Measurements from ENCODE around the gene MGAT4B. TPM values are rescaled to one million over a fixed set of nuclear protein-coding genes. Genes with fewer than 3 reads are reported as not detected.

MGAT4B gene
- total RNA-seq, 1 experiment from 2014 or later, result 337 TPM

GRCh38 chr5:179822059-179822432, 15.4 kb upstream of the MGAT4B start:
- Histone ChIP-seq H3K27ac (peak overlapping the region; percentile 100), H3K79me2 (ENCODE audit: low read depth) (peaks cover 71% of the 10 kb centered on the region)
- DNase-seq, result no peak

GRCh38 chr5:179821298-179822058, 14.8 kb upstream of the MGAT4B start:
- BruUV-seq (replicated peaks), result TSS peak; percentile 38
- POLR2A ChIA-PET (ENCODE audit: unreplicated experiment), result interaction anchor here (0.5 to 0.7 kb wide), 13 partner anchors 10 to 242 kb away, joined by 3 to 23 read pairs (median 4); partner anchors contain the start of gene HNRNPH1
- no peak for TF ChIP-seq EZH2 (IDR thresholded peaks at IDR 0.05; ENCODE audit: low read depth)
- no peak for TF ChIP-seq CTCF (conservative IDR thresholded peaks at IDR 0.05)
- CTCF ChIA-PET, result interaction anchor here (0.6 kb wide), 1 partner anchor 117 kb away, joined by 4 read pairs; no protein-coding TSS in a partner anchor
- Histone ChIP-seq H3K9me2 (ENCODE audit: insufficient read depth) (no peaks in the 10 kb centered on the region), H3K27me3 (ENCODE audit: insufficient read depth, low read depth) (no peaks in the 10 kb centered on the region), H3K27ac (peak overlapping the region; percentile 100), H3F3A (ENCODE audit: insufficient read depth, low read depth) (peaks cover 74% of the 10 kb centered on the region), H3K4me1 (replicated peaks; ENCODE audit: insufficient read depth) (peaks cover 55% of the 10 kb centered on the region), H2AFZ (no peak overlapping the region), H3K9me3 (ENCODE audit: insufficient read depth, low read depth) (no peaks in the 10 kb centered on the region), H4K20me1 (ENCODE audit: insufficient read depth) (peaks cover 48% of the 10 kb centered on the region), H3K36me3 (ENCODE audit: low read depth) (peaks cover 42% of the 10 kb centered on the region), H3K4me2 (peak overlapping the region; percentile 100), H3K79me2 (ENCODE audit: low read depth) (peaks cover 65% of the 10 kb centered on the region), H3K4me3 (peak overlapping the region; percentile 98)
- intact Hi-C loops (cut with micrococcal nuclease; ENCODE audit: unreplicated experiment), result no loop called here
- DNase-seq, result peak; percentile 80 to 95

More at GRCh38 chr5:179822059-179822432, 15.4 kb upstream of the MGAT4B start:
- H4K20me1 ChIP-seq (ENCODE audit: insufficient read depth), result peaks cover 53% of the 10 kb centered on the region
- CTCF ChIA-PET, result interaction anchor here (0.6 kb wide), 1 partner anchor 118 kb away, joined by 4 read pairs; no protein-coding TSS in a partner anchor
- H3K27me3 ChIP-seq (ENCODE audit: insufficient read depth, low read depth), result no peaks in the 10 kb centered on the region
- peaks cover 55% of the 10 kb centered on the region for H3K4me1 ChIP-seq (replicated peaks; ENCODE audit: insufficient read depth)
- TF ChIP-seq CTCF (conservative IDR thresholded peaks at IDR 0.05) (no peak), EZH2 (IDR thresholded peaks at IDR 0.05; ENCODE audit: low read depth) (no peak)
- BruUV-seq (replicated peaks), result TSS peak; percentile 48
- H3K9me3 ChIP-seq (ENCODE audit: insufficient read depth, low read depth), result no peaks in the 10 kb centered on the region
- H3K4me3 ChIP-seq, result peak overlapping the region; percentile 98
- H3K9me2 ChIP-seq (ENCODE audit: insufficient read depth), result no peaks in the 10 kb centered on the region
- peaks cover 47% of the 10 kb centered on the region for H3K36me3 ChIP-seq (ENCODE audit: low read depth)
- POLR2A ChIA-PET (ENCODE audit: unreplicated experiment), result interaction anchor here (0.5 to 0.7 kb wide), 13 partner anchors 10 to 241 kb away, joined by 3 to 23 read pairs (median 4); partner anchors contain the start of gene HNRNPH1
- intact Hi-C loops (cut with micrococcal nuclease; ENCODE audit: unreplicated experiment), result no loop called here
- H2AFZ ChIP-seq, result no peak overlapping the region
- H3F3A ChIP-seq (ENCODE audit: insufficient read depth, low read depth), result peaks cover 80% of the 10 kb centered on the region
- peak overlapping the region; percentile 100 for H3K4me2 ChIP-seq

- Histone ChIP-seq H2AFZ (no peak within 1 kb of the TSS; the same call in 1 of the 2 replicates), H3K9me2 (ENCODE audit: insufficient read depth) (no peaks in the 10 kb centered on the region), H3K27ac (peak within 1 kb of the TSS; percentile 100), H4K20me1 (ENCODE audit: insufficient read depth) (peaks cover 40% of the 10 kb centered on the region), H3K79me2 (ENCODE audit: low read depth) (peaks cover 57% of the 10 kb centered on the region), H3K4me2 (peak within 1 kb of the TSS; percentile 100), H3K27me3 (ENCODE audit: insufficient read depth, low read depth) (no peaks in the 10 kb centered on the region), H3K9me3 (ENCODE audit: insufficient read depth, low read depth) (no peaks in the 10 kb centered on the region), H3K4me3 (peak within 1 kb of the TSS; percentile 98), H3K36me3 (ENCODE audit: low read depth) (peaks cover 36% of the 10 kb centered on the region), H3F3A (ENCODE audit: insufficient read depth, low read depth) (peaks cover 66% of the 10 kb centered on the region), H3K4me1 (replicated peaks; ENCODE audit: insufficient read depth) (peaks cover 55% of the 10 kb centered on the region)
- ChIA-PET POLR2A (ENCODE audit: unreplicated experiment) (interaction anchor here (0.6 to 0.8 kb wide), 2 partner anchors 197 to 208 kb away, joined by 3 to 8 read pairs; no protein-coding TSS in a partner anchor), CTCF (no interaction called here)
- TF ChIP-seq EZH2 (IDR thresholded peaks at IDR 0.05; ENCODE audit: low read depth) (no peak), CTCF (conservative IDR thresholded peaks at IDR 0.05) (no peak)
- DNase-seq, result peak in 1 of 2 experiments; percentile 87
- intact Hi-C loops (cut with micrococcal nuclease; ENCODE audit: unreplicated experiment), result no loop called here
- no TSS peak for BruUV-seq (replicated peaks)
These were observed 14.0 kb upstream of the MGAT4B start, which contains the start of gene SQSTM1 for GRCh38 chr5:179820483-179821297. Gene SQSTM1 (plus strand): TSS chr5:179820905. CDS start chr5:179820937, 32 bp downstream.
